Colonic mucosa (tissue), 4 donors: Measurements from ENCODE around the gene PLA2G4F. TPM values are rescaled to one million over a fixed set of nuclear protein-coding genes. Genes with fewer than 3 reads are reported as not detected.

Experiments
- DNase-seq: peaks from one replicate; pipeline ENCODE4 v3.0.0-alpha.2; 2020
- H3K27ac ChIP-seq: fragments of 200-600 bp; one replicate; pipeline ENCODE4 v1.8.0; 2021
- H3K27me3 ChIP-seq: fragments of 200-600 bp; one replicate; pipeline ENCODE4 v1.8.0; 2021
- H3K36me3 ChIP-seq: fragments of 200-600 bp; one replicate; pipeline ENCODE4 v1.8.0; 2021
- H3K4me1 ChIP-seq: fragments of 200-600 bp; one replicate; pipeline ENCODE4 v1.8.0; 2021; ENCODE audit warnings: mild to moderate bottlenecking
- H3K4me3 ChIP-seq: fragments of 200-600 bp; one replicate; pipeline ENCODE4 v1.8.0; 2021
- H3K9ac ChIP-seq, 2 donors: one replicate each; pipeline ENCODE4 v1.7.0; 2013; ENCODE audit warnings: control low read depth in 2 of 2, low read depth in 2 of 2, low read length in 2 of 2
- H3K9me3 ChIP-seq: fragments of 200-600 bp; one replicate; pipeline ENCODE4 v1.8.0; 2021
- intact Hi-C: fragments of 100-400 bp; cut with DNase I; formaldehyde crosslinking; loops from one replicate; pipeline ENCODE4 v1.14.1; 2022
- total RNA-seq, 2 donors: library from RNA; stranded (reverse); fragmentation: NEBNext Ultra II Directional in 1 of 2; extraction: Animal tissue kit (Norgen Biotek cat#: 25700) in 1 of 2; gene quantifications; one replicate each; pipeline ENCODE4 v1.2.1, GENCODE V29; 2021
- TF ChIP-seq, protein P1 (sequence below): fragments of 200-600 bp; IDR thresholded peaks from one replicate; pipeline ENCODE4 v1.8.0; 2022; ENCODE audit warnings: antibody characterized with exemption, mild to moderate bottlenecking
- donor health status: healthy.
- donor health status: DM: no; HTN: no; CAD: no.
- donor health status: DM: no; HTN: no; CAD: no.

The PLA2G4F gene
- total RNA-seq, 2 donors from 2014 or later, result 27.7 to 30.2 TPM

DNA sequence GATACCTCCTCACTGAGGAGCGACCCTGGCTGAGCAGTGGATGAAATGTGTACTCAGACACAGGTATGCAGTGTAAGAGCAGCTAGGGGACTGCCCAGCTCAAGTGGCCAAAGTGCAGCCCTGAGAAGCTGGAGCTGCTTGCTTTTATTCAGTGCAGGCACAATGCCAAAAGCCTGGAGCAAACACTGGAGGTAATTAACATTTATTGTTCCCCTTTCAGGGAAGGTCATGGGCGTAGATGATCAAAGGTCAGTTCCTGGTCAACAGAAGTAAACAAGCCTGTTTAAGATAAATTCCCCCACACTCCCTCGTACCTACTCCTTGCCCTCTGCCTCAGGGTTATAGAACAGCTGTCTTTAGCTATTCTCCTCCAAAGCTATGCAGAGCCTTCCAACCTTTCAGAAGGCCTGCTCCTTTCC lies 17.5 kb downstream of the PLA2G4F start:
- Histone ChIP-seq H3K36me3 (no peaks in the 10 kb centered on the region), H3K9ac (no peak overlapping the region), H3K27ac (peak overlapping the region; percentile 81), H3K9me3 (no peaks in the 10 kb centered on the region), H3K4me1 (no peaks in the 10 kb centered on the region), H3K27me3 (no peaks in the 10 kb centered on the region), H3K4me3 (no peak overlapping the region)
- peak; percentile 89 for DNase-seq
- intact Hi-C loops, result loop anchor here (10.0 kb wide), 1 partner anchor 154 kb away; no protein-coding TSS in a partner anchor
- TF ChIP-seq, protein P1, sequence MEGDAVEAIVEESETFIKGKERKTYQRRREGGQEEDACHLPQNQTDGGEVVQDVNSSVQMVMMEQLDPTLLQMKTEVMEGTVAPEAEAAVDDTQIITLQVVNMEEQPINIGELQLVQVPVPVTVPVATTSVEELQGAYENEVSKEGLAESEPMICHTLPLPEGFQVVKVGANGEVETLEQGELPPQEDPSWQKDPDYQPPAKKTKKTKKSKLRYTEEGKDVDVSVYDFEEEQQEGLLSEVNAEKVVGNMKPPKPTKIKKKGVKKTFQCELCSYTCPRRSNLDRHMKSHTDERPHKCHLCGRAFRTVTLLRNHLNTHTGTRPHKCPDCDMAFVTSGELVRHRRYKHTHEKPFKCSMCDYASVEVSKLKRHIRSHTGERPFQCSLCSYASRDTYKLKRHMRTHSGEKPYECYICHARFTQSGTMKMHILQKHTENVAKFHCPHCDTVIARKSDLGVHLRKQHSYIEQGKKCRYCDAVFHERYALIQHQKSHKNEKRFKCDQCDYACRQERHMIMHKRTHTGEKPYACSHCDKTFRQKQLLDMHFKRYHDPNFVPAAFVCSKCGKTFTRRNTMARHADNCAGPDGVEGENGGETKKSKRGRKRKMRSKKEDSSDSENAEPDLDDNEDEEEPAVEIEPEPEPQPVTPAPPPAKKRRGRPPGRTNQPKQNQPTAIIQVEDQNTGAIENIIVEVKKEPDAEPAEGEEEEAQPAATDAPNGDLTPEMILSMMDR, result no peak

DNA sequence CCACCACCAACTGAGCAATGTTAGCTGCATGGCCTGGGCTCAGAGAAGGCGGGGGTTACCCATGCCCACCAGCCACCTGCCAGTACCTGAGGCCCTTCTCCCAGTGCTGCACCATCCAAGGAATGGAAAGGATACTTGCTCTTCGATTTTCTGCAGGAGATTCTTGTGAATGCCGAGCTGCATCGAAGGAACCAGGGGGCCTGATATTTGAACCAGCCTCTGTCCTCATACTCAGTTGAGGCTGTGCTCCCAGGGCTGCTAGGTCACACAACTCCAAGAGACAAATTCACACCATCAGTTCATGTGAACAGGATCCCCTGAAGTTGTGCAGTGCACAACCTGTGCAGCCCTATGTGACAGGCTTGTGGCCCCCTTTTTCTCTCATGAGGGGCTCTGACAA lies 18.0 kb downstream of the PLA2G4F start:
- Histone ChIP-seq H3K27ac (no peak overlapping the region), H3K9ac (no peak overlapping the region), H3K4me3 (no peak overlapping the region), H3K36me3 (no peaks in the 10 kb centered on the region), H3K27me3 (no peaks in the 10 kb centered on the region), H3K4me1 (no peaks in the 10 kb centered on the region), H3K9me3 (no peaks in the 10 kb centered on the region)
- intact Hi-C loops, result loop anchor here (10.0 kb wide), 1 partner anchor 154 kb away; no protein-coding TSS in a partner anchor
- no peak for DNase-seq
- TF ChIP-seq, protein P1, result no peak

DNA sequence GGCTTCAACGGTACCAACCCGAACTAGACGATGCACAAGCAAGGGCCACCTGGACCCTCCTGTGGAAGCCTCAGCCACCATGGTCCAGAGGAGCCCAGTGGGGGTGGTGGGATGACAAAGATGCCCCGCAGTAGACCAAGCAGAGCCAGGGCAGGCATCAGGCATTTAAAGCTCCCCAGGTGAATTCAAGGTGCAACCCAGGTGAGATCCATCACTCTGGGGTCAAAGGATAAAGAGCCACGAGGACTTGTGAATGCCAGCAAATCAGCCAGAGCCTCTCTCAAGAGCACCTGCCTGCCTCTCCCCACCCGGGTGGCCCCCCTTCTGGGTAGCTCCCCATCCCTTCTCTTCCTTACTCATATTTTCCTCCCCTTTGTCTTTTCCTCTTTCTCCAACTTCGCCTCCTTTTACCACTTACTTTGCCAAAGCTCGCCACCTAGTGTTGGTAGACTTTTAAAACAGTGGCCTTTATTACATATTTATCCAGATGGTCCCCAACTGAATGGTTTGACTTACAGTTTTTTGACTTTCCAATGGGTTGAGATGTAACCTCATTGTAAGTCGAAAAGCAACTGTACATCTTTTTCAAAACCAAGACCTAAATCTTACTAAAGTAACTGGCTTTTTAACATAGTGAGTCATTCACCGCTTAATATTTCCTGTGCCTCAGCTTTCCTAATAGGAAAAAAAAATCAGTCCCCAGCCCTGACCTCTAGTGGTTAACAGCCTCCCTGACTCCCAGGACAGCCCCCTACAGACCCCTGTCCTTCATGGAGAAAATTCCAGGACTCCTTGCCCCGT lies 18.8 kb downstream of the PLA2G4F start:
- no peak overlapping the region for H3K9ac ChIP-seq
- no peaks in the 10 kb centered on the region for H3K36me3 ChIP-seq
- intact Hi-C loops, result loop anchor here (10.0 kb wide), 1 partner anchor 153 kb away; no protein-coding TSS in a partner anchor
- H3K4me3 ChIP-seq, result no peak overlapping the region
- TF ChIP-seq, protein P1, result peak; percentile 14
- no peaks in the 10 kb centered on the region for H3K4me1 ChIP-seq
- peak; percentile 22 for DNase-seq
- H3K27ac ChIP-seq, result no peak overlapping the region
- no peaks in the 10 kb centered on the region for H3K27me3 ChIP-seq
- no peaks in the 10 kb centered on the region for H3K9me3 ChIP-seq

DNA sequence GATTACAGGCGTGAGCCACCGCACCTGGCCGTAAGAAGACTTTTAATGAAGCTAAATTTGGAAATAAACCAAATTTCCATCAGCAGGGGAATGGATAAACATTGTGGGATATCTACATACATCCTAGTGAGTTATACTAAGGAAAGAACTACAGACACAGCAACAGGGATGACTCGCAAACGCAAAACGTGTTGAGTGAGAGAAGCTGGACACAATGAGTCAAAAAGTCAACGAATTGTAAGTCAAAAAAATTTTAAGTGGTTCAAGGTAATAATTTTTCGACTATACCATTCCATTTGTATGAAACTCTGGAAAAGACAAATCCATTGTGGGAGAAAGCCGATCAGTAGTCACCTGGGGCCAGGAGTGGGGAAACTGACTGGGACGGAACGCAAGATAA lies 19.9 kb downstream of the PLA2G4F start:
- H3K27me3 ChIP-seq, result no peaks in the 10 kb centered on the region
- no peaks in the 10 kb centered on the region for H3K9me3 ChIP-seq
- H3K4me1 ChIP-seq, result no peaks in the 10 kb centered on the region
- TF ChIP-seq, protein P1, result no peak
- DNase-seq, result no peak
- no peak overlapping the region for H3K27ac ChIP-seq
- intact Hi-C loops, result loop anchor here (10.0 kb wide), 1 partner anchor 152 kb away; no protein-coding TSS in a partner anchor
- H3K9ac ChIP-seq, result no peak overlapping the region
- H3K4me3 ChIP-seq, result no peak overlapping the region
- no peaks in the 10 kb centered on the region for H3K36me3 ChIP-seq

DNA sequence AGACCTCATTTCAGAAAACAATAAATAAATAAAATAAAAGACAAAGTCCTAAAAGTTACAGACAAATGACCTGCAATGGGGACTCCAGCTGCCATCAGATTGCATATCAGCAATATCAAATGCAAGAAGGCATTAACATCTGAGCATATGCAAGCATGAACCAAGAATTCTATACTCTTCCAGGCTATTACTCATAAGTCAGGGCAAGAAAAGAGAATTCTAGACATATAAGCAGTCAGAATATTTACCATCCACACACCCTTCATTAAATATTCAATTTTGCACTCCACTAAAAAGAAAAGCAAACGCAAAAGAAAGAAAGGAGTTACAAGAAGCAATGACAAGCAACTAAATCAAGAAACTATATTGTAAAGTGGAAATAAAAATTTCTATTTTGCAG lies 21.1 kb downstream of the PLA2G4F start:
- Histone ChIP-seq H3K4me1 (no peaks in the 10 kb centered on the region), H3K9me3 (no peaks in the 10 kb centered on the region), H3K27ac (no peak overlapping the region), H3K4me3 (no peak overlapping the region), H3K27me3 (no peaks in the 10 kb centered on the region), H3K9ac (no peak overlapping the region), H3K36me3 (no peaks in the 10 kb centered on the region)
- TF ChIP-seq, protein P1, result no peak
- no peak for DNase-seq
- intact Hi-C loops, result loop anchor here (10.0 kb wide), 1 partner anchor 151 kb away; no protein-coding TSS in a partner anchor
